Stimulated activated CD4-positive, alpha-beta T cell treated with anti-CD3 and anti-CD28 coated beads, Interleukin-15, amount 100 ng/mL, for 24 hours (primary cell): Measurements from ENCODE around the gene POGLUT3.

Experiments used
- DNase-seq: peaks from one replicate; pipeline ENCODE4 v3.0.0-alpha.2; 2020

The POGLUT3 gene

GRCh38 chr11:108500169-108500568 lies 2.0 kb upstream of the POGLUT3 start:
- DNase-seq: no peak

DNA sequence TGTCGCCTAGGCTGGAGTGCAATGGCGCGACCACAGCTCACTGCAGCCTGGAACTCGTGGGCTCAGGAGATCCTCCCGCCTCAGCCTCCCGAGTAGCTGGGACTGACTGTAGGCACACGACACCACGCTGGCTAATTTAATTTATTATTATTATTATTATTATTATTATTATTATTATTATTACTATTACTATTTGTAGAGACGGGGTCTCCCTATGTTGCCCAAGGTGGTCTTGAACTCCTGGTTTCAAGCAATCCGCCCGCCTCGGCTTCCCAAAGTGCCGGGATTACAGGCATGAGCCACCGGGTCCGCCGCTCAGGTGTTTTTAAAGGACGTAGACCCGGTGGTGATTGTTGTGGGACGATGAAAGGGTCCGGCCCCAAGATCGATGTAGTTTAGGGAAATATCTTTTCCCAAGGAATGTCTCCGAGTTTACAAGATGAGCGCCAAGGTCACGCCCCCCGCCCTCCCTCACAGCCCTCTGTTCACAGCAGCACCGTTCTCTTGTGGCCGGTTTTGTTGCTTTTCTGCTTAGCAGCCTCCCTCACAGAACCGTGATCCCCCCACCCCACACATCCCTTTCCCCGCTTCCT lies 728 bp upstream of the POGLUT3 start:
- no peak for DNase-seq

DNA sequence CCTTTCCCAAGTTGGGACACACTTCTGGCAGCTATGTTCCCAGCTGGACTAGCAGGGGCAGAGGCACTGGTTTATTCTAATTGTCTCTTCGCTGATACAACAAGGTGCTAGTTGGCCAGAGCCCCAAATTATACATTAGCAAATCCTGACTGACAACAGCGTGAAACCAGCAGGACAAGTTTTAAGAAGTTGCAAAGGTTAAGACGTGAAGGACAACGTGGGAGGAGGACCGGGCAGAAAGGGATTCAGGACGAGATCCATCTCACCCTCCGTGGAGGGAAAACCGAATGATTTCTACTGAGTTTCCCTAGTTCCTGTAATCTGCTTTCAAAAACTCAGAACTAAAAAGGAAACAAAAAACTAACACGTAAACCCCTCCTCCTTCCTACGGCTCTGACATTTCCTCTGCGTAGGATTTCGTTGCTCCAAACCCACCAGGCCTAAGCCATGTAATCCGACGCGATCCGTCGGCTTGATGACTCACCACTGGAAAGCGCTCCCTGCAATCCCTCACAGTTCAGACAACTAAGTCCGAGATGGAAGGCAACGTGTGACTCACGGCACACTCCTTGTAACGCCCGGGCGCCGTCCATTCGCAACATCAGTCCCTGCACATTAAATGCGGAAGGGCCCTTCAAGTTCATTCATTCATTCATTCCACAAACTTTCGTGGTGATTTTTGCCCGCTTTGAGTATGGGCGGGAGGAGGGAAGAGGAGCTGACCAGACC lies 703 bp downstream of the POGLUT3 start:
- peak; percentile 82 for DNase-seq

GRCh38 chr11:108496643-108497256 lies 1.4 kb downstream of the POGLUT3 start:
- no peak for DNase-seq

- no peak for DNase-seq
These were observed 2.9 kb downstream of the POGLUT3 start for GRCh38 chr11:108495326-108495725.

- no peak for DNase-seq
These were observed 4.0 kb downstream of the POGLUT3 start for GRCh38 chr11:108494182-108494581.

DNA sequence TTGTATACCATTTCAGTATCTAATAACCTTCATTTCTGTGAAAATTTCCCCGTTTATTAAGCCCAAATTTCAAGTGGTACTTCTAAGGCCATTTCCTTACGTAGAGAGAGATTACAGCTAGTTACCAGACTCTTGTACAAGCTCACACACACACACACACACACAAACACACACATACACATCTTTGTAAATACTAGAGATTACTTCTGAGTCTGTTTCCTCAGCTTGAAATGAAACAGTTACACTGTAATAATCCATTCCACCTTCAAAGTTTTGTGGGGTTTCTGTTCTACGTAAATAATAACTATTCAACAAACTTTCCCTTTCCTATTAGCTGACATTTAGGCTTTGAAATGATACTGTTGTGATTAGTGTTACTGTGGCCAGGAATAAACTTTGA lies 6.2 kb downstream of the POGLUT3 start:
- no peak for DNase-seq

DNA sequence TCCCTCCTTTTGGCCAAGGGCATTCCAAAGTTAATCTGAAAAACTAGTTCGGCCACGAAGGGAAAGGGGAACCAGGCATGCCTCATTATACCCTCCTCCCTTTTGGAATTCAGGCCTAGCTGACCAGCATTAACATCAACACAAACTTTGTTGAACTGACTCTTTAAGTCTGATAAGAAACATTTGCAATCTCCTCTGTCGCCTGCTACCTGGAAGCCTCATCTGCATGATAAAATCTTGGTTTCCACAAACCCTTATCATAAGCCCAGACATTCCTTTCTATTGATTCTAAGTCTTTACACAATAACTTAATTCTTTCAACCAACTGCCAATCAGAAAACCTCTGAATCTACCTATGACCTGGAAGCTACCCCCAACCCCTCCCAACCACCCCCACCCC lies 11.4 kb downstream of the POGLUT3 start:
- no peak for DNase-seq

DNA sequence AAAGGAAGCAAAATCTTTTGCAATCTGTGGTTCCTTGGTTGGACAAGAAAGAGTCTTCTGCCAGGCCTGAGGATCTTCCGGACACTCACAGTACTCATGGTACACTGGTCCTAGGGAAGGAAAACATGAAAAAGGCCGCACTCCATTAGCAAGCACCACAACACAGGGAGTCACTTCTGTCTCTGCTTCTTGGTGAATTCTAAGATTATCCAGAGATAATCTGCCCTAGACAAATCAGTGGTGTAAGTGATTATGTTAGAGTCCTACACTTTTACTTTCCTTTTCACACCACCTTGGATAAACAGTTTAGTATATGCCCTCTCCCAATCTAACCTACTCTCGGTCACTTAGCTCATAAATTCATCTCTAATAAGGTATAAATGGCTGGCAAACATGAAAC lies 11.9 kb downstream of the POGLUT3 start:
- DNase-seq: no peak

DNA sequence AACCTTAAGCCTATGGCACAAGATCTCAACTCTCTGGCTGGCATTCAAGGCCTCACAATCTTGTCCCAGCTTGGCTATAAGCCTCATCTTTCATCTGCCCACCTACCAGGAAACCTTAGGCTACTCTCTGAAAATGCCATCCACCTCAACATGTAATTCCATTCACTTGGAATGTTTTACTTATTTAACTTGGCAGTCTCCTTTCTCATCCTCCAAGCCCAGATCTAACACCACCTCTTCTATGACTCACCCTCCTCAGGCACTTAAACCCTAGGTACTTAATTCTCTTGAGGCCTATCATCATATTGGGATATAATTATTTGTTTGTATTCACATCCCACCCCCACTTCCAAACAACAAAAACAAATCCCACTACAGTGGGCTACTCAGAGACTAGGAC lies 15.0 kb downstream of the POGLUT3 start:
- no peak for DNase-seq

DNA sequence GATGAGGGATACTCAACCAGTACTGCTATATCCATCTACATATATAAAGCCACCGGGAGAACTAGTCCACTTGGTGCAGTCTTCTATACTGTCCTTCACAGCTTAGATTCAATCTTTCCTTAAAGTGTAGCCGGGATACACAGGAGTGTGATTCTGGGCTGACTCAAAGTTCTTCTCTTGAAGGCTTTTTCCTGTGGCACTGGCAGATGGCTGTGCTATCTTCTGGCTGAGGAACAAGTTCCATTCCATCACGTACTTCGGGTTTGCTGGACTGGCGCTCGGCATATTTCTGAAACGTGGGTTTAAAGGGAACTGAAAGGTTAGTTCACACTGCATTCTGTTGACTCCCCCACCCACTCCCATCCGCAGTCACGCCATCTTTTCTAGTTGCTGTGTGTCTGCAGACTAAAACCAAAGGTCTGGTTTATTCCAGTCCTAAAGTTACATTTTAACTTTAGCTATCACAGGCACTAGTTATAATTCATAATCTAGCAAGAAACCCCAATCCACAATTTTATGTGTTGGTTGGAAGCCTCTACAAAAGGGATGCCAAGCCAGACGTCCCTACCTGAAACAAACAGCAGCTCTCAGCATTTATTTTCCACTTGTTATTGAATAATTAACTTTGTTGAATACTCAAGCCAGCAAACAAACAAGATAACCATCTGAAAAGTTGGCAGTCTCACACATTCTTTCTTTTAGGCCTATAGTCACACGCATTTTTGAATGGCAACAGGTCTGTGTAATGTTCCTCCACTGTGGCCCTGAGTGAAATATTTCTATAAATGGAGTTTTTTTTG lies 23.3 kb downstream of the POGLUT3 start:
- no peak for DNase-seq

DNA sequence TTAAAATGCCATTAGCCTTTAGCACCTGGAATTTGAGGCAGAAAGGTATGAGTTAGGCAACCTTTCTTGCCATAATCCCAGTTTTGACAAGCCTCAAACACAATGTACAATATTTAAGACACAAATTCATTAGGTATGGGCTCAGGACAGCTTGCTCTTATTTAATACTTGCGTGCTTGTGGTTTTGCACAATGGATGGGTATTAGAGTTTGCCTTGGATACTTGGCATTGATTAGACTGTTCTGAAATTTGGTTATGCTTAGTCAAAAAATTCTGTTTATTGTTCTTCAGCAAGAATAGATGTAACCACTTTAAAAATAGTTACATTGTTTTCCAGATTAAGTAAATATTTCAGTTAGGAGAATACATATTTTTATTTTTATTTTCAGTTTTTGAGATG lies 25.5 kb downstream of the POGLUT3 start:
- no peak for DNase-seq

DNA sequence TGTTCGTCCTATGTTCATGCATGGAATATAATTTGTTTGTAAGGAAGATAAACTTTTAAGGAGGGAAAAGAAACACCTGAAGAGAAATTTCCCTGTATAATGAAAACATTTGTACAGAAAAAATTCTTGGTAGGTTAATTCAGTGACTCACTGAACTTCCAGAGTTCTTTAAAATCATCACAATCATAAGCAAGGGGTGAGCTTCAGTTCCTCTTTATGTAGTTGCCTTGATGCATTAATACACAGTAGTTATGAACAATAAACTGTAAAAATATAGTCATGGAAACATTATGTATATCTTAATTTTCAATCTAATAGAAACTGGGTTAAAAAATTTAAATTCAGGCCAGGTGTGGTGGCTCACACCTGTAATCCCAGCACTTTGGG lies 29.7 kb downstream of the POGLUT3 start:
- no peak for DNase-seq

DNA sequence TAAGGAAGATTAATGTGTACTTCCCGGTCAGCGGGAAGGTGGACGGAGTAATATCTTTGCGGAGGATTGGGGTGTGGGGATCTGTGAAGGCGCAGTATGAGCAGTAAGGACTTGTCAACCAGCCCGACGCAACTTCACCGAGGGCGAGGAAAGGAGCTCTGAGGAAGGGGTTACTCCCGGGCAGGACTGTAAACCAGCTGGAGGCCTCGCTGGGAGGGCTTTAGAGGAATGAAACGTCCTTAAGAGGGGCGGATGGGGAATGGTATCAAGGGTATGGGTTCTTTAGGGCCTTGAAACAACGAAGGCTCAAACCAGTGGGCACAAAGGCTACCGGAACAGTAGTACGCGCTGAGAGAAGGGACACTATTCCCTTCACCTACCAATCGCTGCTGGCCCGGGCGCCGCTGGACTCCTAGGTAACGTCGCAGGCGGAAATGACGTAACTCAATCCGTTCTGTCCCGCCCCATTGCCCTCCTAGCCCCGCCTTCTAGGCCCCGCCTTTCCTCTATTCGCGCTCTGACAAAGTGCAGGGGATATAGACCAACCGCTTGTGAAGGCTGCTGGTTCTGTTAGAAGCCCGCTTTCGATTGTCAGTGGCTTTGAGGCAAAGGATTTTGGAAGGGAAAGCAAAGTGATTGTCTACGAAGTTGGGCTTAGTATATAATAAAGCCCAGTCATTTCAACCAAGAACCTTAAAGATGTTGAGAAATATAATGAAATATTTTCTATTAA lies 30.9 kb downstream of the POGLUT3 start, which contains the start of gene C11orf65:
Gene C11orf65 (minus strand): TSS at position 439 of the 733 bp plus-strand sequence. CDS start 5,970 bp downstream, outside the sequence.
- DNase-seq: peak; percentile 96

- DNase-seq: no peak
These were observed 31.8 kb downstream of the POGLUT3 start for GRCh38 chr11:108466405-108466804.

GRCh38 chr11:108453207-108453835 lies 44.9 kb downstream of the POGLUT3 start:
- no peak for DNase-seq
